Measurements from ENCODE around the gene KIAA1614.

KIAA1614 gene

DNA sequence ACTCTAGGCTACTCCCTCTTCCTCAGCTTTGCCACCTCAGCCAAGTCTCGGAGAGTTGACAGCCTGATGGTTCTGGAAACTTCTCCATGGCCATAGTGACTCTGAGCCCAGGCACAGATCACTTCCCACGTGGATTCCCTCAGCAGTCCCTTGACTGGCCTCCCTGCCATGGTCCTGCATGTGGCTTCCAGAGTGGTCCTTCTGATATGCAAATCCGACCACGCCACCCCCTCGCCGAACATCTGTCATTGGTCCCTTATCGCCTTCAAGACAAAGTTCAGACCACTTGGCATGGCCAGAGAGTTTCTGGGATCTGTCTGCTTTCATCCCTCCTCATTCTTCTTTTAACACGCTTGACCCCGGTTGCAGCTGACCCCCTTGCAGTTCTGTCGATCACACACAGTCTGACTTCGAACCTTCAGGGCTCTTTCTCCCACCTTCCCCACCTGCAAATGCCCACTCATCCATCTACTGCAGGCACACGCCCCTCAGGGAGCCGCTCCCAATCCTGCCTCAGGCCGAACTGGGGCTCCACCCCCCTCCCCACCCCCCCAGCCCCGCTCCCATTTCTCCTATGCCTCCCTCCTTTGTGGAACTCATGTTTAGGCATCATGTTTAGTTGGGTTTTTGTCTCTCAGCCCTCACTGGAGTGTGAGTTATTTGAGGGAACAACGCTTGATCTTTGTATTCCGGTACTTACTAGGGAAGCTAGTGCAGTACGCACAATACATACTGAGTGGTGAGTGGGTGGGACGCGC is 29.0 kb downstream of the KIAA1614 start:
- TF ChIP-seq, protein P1, sequence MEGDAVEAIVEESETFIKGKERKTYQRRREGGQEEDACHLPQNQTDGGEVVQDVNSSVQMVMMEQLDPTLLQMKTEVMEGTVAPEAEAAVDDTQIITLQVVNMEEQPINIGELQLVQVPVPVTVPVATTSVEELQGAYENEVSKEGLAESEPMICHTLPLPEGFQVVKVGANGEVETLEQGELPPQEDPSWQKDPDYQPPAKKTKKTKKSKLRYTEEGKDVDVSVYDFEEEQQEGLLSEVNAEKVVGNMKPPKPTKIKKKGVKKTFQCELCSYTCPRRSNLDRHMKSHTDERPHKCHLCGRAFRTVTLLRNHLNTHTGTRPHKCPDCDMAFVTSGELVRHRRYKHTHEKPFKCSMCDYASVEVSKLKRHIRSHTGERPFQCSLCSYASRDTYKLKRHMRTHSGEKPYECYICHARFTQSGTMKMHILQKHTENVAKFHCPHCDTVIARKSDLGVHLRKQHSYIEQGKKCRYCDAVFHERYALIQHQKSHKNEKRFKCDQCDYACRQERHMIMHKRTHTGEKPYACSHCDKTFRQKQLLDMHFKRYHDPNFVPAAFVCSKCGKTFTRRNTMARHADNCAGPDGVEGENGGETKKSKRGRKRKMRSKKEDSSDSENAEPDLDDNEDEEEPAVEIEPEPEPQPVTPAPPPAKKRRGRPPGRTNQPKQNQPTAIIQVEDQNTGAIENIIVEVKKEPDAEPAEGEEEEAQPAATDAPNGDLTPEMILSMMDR (IDR thresholded peaks at IDR 0.05; ENCODE audit: insufficient read depth, low read length): no peak
- TF ChIP-seq SPI1 (IDR thresholded peaks at IDR 0.05; ENCODE audit: borderline replicate concordance, low read depth) (no peak), POLR2AphosphoS5 (IDR thresholded peaks at IDR 0.05; ENCODE audit: low read depth) (no peak), GABPA (IDR thresholded peaks at IDR 0.05; ENCODE audit: low read depth) (no peak)
- TF ChIP-seq, protein P2, sequence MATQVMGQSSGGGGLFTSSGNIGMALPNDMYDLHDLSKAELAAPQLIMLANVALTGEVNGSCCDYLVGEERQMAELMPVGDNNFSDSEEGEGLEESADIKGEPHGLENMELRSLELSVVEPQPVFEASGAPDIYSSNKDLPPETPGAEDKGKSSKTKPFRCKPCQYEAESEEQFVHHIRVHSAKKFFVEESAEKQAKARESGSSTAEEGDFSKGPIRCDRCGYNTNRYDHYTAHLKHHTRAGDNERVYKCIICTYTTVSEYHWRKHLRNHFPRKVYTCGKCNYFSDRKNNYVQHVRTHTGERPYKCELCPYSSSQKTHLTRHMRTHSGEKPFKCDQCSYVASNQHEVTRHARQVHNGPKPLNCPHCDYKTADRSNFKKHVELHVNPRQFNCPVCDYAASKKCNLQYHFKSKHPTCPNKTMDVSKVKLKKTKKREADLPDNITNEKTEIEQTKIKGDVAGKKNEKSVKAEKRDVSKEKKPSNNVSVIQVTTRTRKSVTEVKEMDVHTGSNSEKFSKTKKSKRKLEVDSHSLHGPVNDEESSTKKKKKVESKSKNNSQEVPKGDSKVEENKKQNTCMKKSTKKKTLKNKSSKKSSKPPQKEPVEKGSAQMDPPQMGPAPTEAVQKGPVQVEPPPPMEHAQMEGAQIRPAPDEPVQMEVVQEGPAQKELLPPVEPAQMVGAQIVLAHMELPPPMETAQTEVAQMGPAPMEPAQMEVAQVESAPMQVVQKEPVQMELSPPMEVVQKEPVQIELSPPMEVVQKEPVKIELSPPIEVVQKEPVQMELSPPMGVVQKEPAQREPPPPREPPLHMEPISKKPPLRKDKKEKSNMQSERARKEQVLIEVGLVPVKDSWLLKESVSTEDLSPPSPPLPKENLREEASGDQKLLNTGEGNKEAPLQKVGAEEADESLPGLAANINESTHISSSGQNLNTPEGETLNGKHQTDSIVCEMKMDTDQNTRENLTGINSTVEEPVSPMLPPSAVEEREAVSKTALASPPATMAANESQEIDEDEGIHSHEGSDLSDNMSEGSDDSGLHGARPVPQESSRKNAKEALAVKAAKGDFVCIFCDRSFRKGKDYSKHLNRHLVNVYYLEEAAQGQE (IDR thresholded peaks at IDR 0.05; ENCODE audit: insufficient replicate concordance, low read depth): no peak
- no peak overlapping the region for H3K27ac ChIP-seq (replicated peaks)
- no peaks in the 10 kb centered on the region for H3K27me3 ChIP-seq (ENCODE audit: insufficient read depth, poor library complexity, severe bottlenecking)
- DNase-seq (ENCODE audit: low read depth in 1 of 2, low spot score in 1 of 2): no peak
- no peak overlapping the region for H3K4me3 ChIP-seq (replicated peaks; ENCODE audit: insufficient read depth, low read length)

DNA sequence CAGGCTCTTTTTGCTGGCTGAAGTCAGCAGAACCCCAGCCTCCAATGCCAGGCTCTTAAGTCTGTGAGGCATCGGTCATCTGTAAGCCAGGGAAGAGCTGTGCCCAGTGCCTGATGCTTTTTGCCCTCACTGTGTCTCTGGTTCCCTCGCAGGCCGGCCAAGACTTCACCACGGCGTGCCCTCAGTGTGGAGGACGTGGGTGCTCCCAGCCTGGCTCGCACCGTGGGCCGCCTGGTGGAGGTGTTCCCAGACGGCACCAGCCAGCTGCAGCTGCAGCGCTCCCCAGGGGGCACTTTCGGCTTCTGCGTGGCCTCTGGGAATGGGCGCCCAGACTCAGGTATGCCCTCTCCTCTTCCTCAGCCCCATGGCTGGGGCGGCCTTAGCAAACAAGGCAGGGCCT is 32.5 kb downstream of the KIAA1614 start:
- Histone ChIP-seq H3K27ac (replicated peaks) (no peak overlapping the region), H3K4me3 (replicated peaks; ENCODE audit: insufficient read depth, low read length) (no peak overlapping the region), H3K27me3 (ENCODE audit: insufficient read depth, poor library complexity, severe bottlenecking) (no peaks in the 10 kb centered on the region)
- TF ChIP-seq GABPA (IDR thresholded peaks at IDR 0.05; ENCODE audit: low read depth) (no peak), SPI1 (IDR thresholded peaks at IDR 0.05; ENCODE audit: borderline replicate concordance, low read depth) (no peak), POLR2AphosphoS5 (IDR thresholded peaks at IDR 0.05; ENCODE audit: low read depth) (no peak)
- TF ChIP-seq, protein P1 (IDR thresholded peaks at IDR 0.05; ENCODE audit: insufficient read depth, low read length): no peak
- TF ChIP-seq, protein P2 (IDR thresholded peaks at IDR 0.05; ENCODE audit: insufficient replicate concordance, low read depth): no peak
- no peak for DNase-seq (ENCODE audit: low read depth in 1 of 2, low spot score in 1 of 2)

DNA sequence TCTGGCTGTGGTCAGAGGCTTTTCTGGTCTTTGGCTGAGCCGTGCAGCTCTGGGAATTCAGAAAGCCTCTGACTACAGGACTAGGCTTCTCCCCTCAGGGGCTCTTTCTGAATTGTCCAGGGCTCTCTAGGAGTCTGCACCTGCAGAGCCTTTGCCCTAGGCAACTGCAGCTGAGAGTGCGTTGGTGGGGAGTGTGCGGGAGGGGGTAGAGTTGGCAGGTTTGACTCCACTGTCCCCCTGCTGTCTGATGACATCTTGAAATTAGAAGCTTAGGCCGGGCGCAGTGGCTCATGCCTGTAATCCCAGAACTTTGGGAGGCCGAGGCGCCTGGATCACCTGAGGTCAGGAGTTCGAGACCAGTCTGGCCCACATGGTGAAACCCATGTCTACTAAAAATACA is 32.9 kb downstream of the KIAA1614 start:
- Histone ChIP-seq H3K27ac (replicated peaks) (no peak overlapping the region), H3K27me3 (ENCODE audit: insufficient read depth, poor library complexity, severe bottlenecking) (no peaks in the 10 kb centered on the region), H3K4me3 (replicated peaks; ENCODE audit: insufficient read depth, low read length) (no peak overlapping the region)
- TF ChIP-seq GABPA (IDR thresholded peaks at IDR 0.05; ENCODE audit: low read depth) (no peak), SPI1 (IDR thresholded peaks at IDR 0.05; ENCODE audit: borderline replicate concordance, low read depth) (no peak)
- TF ChIP-seq, protein P2 (IDR thresholded peaks at IDR 0.05; ENCODE audit: insufficient replicate concordance, low read depth): no peak
- no peak for DNase-seq (ENCODE audit: low read depth in 1 of 2, low spot score in 1 of 2)

All from HL-60 (cell line).